HL-60/S4 treated with retinoic acid at 250 ng/mL for 4 days and 3 days (cell line): ENCODE measurements around the gene S1PR5.

ENCODE experiments used
- in situ Hi-C: fragments of 300-500 bp; cut with MboI; formaldehyde crosslinking; loops from 2 replicates; pipeline ENCODE4 v1.7.0; 2022; ENCODE audit warnings: low sequenced_read_pairs

The S1PR5 gene

GRCh38 chr19:10516671-10517286, 468 bp downstream of the S1PR5 start:
- in situ Hi-C loops = no loop called here

GRCh38 chr19:10516064-10516385, 1.2 kb downstream of the S1PR5 start:
- in situ Hi-C loops = no loop called here

DNA sequence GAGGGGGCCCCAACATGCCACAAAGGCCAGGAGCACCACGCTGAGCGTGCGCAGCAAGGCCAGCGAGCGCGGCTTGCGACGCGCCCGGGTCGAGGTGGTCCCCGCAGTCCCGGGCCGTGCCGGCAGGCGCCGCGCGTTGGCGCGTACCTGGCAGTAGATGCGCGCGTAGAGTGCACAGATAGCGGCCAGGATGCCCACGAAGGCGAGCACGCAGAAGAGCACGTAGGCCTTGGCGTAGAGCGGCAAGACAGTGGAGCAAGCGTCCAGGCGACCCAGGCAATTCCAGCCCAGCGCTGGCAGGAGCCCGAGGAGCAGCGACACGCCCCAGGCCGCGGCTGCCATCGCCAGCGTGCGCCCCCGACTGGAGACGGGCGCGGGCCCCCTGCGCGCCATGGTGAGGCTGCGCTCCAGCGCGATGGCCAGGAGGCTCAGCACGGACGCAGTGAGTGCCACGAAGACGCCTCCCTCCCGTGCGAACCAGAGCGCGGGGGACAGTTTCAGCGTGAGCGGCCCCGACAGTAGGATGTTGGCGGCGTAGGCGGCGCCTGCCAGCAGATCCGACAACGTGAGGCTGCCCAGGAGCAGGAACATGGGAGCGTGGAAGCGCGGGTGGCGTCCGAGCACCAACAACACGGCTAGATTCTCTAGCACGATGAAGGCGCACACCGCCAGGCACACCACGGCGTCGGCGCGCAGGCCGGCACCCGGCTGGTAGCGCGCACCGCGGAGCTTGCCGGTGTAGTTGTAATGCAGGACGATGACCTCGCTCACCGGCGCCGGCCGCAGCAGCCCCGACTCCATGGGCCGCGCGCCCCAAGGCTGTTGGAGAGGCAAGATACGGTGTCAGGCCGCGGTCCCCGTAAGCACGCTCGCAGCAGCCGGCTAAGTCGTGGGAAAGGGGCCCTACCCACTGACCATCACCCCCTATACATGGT, 2.8 kb downstream of the S1PR5 start:
- in situ Hi-C loops = no loop called here

- in situ Hi-C loops = no loop called here
Observed at GRCh38 chr19:10513223-10513622, 4.0 kb downstream of the S1PR5 start.

- in situ Hi-C loops = no loop called here
Observed at GRCh38 chr19:10510301-10510802, 6.9 kb downstream of the S1PR5 start.

DNA sequence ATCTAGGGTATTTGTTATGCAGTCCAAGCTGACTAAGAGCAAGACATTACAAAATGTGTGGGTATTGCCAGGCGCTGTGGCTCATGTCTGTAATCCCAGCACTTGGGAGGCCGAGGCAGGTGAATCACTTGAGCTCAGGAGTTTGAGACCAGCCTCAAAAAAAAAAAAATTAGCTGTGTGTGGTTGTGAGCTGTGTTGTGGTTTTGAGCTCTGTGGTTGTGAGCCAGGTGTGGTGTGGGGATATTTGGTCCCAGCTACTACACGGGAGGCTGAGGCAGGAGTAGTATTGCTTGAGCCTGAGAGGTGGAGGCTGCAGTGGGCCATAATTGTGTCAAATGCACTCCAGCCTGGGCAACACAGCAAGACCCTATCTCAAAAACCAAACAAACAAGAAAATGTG, 8.5 kb downstream of the S1PR5 start:
- in situ Hi-C loops = no loop called here

DNA sequence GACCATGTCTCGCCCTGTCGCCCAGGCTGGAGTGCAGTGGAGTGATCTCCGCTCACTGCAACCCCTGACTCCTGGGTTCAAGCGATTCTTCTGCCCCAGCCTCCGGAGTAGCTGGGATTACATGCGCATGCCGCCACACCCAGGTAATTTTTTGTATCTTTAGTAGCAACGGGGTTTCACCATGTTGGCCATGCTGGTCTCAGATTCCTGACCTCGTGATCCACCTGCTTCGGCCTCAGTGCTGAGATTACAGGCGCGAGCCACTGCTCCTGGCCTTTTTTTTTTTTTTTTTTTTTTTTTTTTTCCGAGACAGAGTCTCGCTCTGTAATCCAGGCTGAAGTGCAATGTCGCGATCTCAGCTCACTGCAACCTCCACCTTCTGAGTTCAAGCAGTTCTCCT, 9.2 kb downstream of the S1PR5 start:
- in situ Hi-C loops = no loop called here

GRCh38 chr19:10505583-10506229, 11.5 kb downstream of the S1PR5 start:
- in situ Hi-C loops = no loop called here

- in situ Hi-C loops = no loop called here
Observed at GRCh38 chr19:10503002-10503789, 14.1 kb downstream of the S1PR5 start, which contains the start of gene KEAP1. Gene KEAP1 (minus strand): TSS chr19:10503356. CDS start chr19:10500033, 3,323 bp downstream.

DNA sequence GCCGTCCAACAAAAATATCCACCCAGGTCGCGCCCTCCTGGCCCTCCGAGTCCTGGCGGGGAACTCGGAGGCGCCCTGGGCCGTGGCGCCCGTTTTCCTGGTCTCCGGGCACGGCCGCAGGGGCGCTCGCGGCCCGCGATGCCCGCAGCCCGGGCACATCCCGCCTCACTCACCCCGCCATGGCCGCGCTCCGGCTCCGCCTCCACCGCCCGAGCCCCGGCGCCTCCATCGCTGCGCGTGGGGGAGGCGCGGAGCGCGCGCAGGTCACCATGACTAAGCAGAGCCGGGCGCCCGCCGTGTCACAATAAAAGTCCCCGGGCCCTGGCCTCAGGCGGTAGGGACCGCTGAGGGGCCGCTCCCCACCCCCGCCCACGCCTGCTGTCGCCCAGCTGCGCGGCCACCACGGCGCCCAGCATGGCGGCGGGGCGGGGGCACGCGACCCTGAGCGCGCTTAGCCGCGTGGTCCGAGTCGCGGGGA, 14.7 kb downstream of the S1PR5 start:
- in situ Hi-C loops = no loop called here

GRCh38 chr19:10501971-10502523, 15.2 kb downstream of the S1PR5 start:
- in situ Hi-C loops = no loop called here

GRCh38 chr19:10500247-10500592, 17.0 kb downstream of the S1PR5 start:
- in situ Hi-C loops = no loop called here

DNA sequence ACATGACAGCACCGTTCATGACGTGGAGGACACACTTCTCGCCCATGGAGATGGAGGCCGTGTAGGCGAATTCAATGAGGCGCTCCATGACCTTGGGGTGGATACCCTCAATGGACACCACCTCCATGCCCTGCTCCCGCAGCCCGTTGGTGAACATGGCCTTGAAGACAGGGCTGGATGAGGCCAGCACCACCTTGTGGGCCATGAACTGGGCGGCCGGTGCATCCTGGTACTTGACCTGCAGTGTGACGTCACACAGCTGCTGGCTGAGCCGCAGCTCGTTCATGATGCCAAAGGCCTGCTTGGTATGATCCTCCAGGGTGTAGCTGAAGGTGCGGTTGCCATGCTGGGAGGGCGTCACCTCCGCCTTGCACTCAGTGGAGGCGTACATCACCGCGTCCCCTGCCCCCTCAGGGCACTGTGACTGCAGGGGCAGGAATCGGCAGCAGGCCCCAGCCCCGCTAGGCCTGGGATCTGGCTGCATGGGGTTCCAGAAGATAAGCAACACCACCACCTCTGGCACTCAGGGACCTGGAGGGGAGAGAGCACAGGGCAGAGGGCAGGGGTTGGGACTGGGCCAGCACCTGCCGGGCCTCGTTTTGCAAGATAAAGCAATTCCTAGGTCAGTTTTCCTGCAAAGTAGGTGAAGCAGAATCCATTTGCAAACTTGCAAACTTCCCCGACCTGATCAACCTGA, 17.5 kb downstream of the S1PR5 start:
- in situ Hi-C loops = loop anchor here (25.0 kb wide), 1 partner anchor 188 kb away; no protein-coding TSS in a partner anchor

- in situ Hi-C loops = loop anchor here (25.0 kb wide), 1 partner anchor 190 kb away; no protein-coding TSS in a partner anchor
Observed at GRCh38 chr19:10497371-10497770, 19.9 kb downstream of the S1PR5 start.

- in situ Hi-C loops = loop anchor here (25.0 kb wide), 1 partner anchor 196 kb away; no protein-coding TSS in a partner anchor
Observed at GRCh38 chr19:10491472-10492047, 25.7 kb downstream of the S1PR5 start.

DNA sequence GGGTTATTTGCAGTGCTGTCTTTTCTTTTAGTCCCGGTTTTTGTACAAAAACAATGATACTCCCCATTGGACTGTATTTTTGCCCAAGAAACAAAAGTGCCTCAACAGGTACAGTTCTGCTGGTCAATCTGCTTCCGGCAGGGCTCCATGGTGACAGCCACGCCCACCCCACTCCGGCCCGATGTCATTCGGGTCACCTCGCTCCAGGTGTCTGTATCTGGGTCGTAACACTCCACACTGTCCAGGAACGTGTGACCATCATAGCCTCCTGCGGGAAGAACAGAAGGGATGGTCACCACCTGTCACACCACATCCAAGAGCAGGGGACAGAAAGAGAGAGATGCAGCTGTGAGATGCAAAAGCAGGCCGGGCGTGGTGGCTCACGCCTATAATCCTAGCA, 30.7 kb downstream of the S1PR5 start:
- in situ Hi-C loops = loop anchor here (25.0 kb wide), 1 partner anchor 201 kb away; no protein-coding TSS in a partner anchor

- in situ Hi-C loops = loop anchor here (25.0 kb wide), 1 partner anchor 208 kb away; no protein-coding TSS in a partner anchor
Observed at GRCh38 chr19:10478903-10479384, 38.3 kb downstream of the S1PR5 start.

DNA sequence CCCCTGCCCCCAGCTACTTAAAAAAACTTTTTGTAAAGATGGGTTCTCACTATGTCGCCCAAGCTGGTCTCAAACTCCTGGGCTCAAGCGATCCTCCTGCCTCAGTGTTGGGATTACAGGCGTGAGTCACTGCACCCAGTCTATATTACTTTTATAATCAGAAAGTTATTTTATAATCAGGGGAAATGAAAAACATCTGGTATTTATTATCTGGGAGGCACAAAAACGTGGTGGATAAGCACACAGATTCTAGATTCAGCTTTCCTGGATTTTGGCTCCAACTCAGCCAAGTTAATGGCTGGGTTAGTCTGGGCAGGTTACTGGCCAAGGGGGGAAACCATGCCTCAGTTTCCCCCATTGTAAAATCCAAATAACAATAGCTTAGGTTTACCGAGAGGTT, 38.8 kb downstream of the S1PR5 start:
- in situ Hi-C loops = loop anchor here (25.0 kb wide), 1 partner anchor 209 kb away; no protein-coding TSS in a partner anchor

GRCh38 chr19:10474962-10475451, 42.2 kb downstream of the S1PR5 start:
- in situ Hi-C loops = loop anchor here (25.0 kb wide), 1 partner anchor 212 kb away; no protein-coding TSS in a partner anchor
